Thoracic aorta (tissue), 2 donors: ENCODE data around the gene ANGEL1. TPM values are rescaled to one million over a fixed set of nuclear protein-coding genes. Genes with fewer than 3 reads are reported as not detected.

Experiments
- ATAC-seq: fragments of 150-250 bp; one replicate; pipeline ENCODE4 v1.8.0; 2017; ENCODE audit warnings: low read depth; ENCODE audit not compliant: insufficient number of reproducible peaks, low FRiP score
- DNase-seq: peaks from one replicate; pipeline ENCODE4 v3.0.0-alpha.2; 2020; ENCODE audit warnings: low spot score
- H3K27ac ChIP-seq, 2 donors: fragments of 200-600 bp; sonication (generic); 1 replicate in 1 of 2; 2 replicates in 1 of 2; pipeline ENCODE4 v1.5.1; 2016; ENCODE audit warnings: mild to moderate bottlenecking in 2 of 2, moderate library complexity in 2 of 2
- H3K27me3 ChIP-seq: fragments of 200-600 bp; sonication (generic); replicated peaks from 2 replicates; pipeline ENCODE4 v1.6.0; 2016; ENCODE audit warnings: mild to moderate bottlenecking; ENCODE audit not compliant: insufficient read depth
- H3K36me3 ChIP-seq: fragments of 200-600 bp; sonication (generic); one replicate; pipeline ENCODE4 v1.5.1; 2016
- H3K4me1 ChIP-seq, 2 donors: fragments of 200-600 bp; sonication (generic); 1 replicate in 1 of 2; 2 replicates in 1 of 2; pipeline versions ENCODE4 v1.5.1 to v1.6.0; 2016; ENCODE audit warnings: low read depth in 2 of 2, mild to moderate bottlenecking in 1 of 2; ENCODE audit not compliant: control insufficient read depth in 1 of 2
- H3K4me3 ChIP-seq: fragments of 200-600 bp; sonication (generic); 2 replicates; pipeline ENCODE4 v1.5.1; 2016; ENCODE audit warnings: mild to moderate bottlenecking
- H3K9me3 ChIP-seq: fragments of 200-600 bp; sonication (generic); 2 replicates; pipeline ENCODE4 v1.5.1; 2016
- CTCF ChIP-seq: fragments of 200-600 bp; sonication (generic); IDR thresholded peaks from one replicate; pipeline ENCODE4 v1.5.1; 2019; ENCODE audit warnings: antibody characterized with exemption
- total RNA-seq, 2 donors: library from RNA; depleted of rRNA; stranded (reverse); fragments of >200 nt; gene quantifications; one replicate each; pipeline versions ENCODE4 v1.1.0 to v1.2.3, GENCODE V29; 2016

ANGEL1 gene
- total RNA-seq, 2 donors from 2014 or later, result 19.5 to 24.5 TPM

GRCh38 chr14:76759589-76759988 lies 53.1 kb downstream of the ANGEL1 start:
- H3K36me3 ChIP-seq, result no peaks in the 10 kb centered on the region
- DNase-seq (no peak), ATAC-seq (no peak)
- no peaks in the 10 kb centered on the region for H3K9me3 ChIP-seq
- no peak overlapping the region for H3K4me3 ChIP-seq
- H3K4me1 ChIP-seq, result peaks cover 13 to 30% of the 10 kb centered on the region in 2 donors
- no peak overlapping the region for H3K27ac ChIP-seq
- H3K27me3 ChIP-seq, result no peaks in the 10 kb centered on the region
- TF ChIP-seq CTCF, result no peak

GRCh38 chr14:76756371-76756750 lies 56.3 kb downstream of the ANGEL1 start:
- Histone ChIP-seq H3K9me3 (no peaks in the 10 kb centered on the region), H3K36me3 (no peaks in the 10 kb centered on the region), H3K4me3 (no peak overlapping the region), H3K27me3 (no peaks in the 10 kb centered on the region), H3K4me1 (peaks cover 5 to 9% of the 10 kb centered on the region in 2 donors), H3K27ac (no peak overlapping the region)
- DNase-seq (no peak), ATAC-seq (no peak)
- TF ChIP-seq CTCF, result no peak

GRCh38 chr14:76755610-76756370 lies 56.9 kb downstream of the ANGEL1 start:
- Histone ChIP-seq H3K36me3 (no peaks in the 10 kb centered on the region), H3K4me1 (peaks cover 2 to 5% of the 10 kb centered on the region in 2 donors), H3K9me3 (no peaks in the 10 kb centered on the region), H3K27me3 (no peaks in the 10 kb centered on the region), H3K27ac (no peak overlapping the region), H3K4me3 (no peak overlapping the region)
- ATAC-seq (no peak), DNase-seq (no peak)
- no peak for TF ChIP-seq CTCF

- H3K9me3 ChIP-seq, result no peaks in the 10 kb centered on the region
- H3K4me3 ChIP-seq, result no peak overlapping the region
- no peaks in the 10 kb centered on the region for H3K36me3 ChIP-seq
- no peaks in the 10 kb centered on the region for H3K4me1 ChIP-seq
- no peak for ATAC-seq
- H3K27ac ChIP-seq, result no peak overlapping the region
- TF ChIP-seq CTCF, result no peak
- H3K27me3 ChIP-seq, result no peaks in the 10 kb centered on the region
- no peak for DNase-seq
Observed at GRCh38 chr14:76754586-76754985, 58.1 kb downstream of the ANGEL1 start.

GRCh38 chr14:76753541-76754198 lies 59.0 kb downstream of the ANGEL1 start:
- no peaks in the 10 kb centered on the region for H3K4me1 ChIP-seq
- no peak for DNase-seq
- ATAC-seq, result no peak
- H3K4me3 ChIP-seq, result no peak overlapping the region
- no peak overlapping the region for H3K27ac ChIP-seq
- no peaks in the 10 kb centered on the region for H3K27me3 ChIP-seq
- TF ChIP-seq CTCF, result no peak
- H3K36me3 ChIP-seq, result no peaks in the 10 kb centered on the region
- H3K9me3 ChIP-seq, result no peaks in the 10 kb centered on the region
